Measurements from ENCODE around the gene ISM2.
A peak's percentile ranks its signal among the peaks of the same experiment; 100 is the strongest.

The ISM2 gene

DNA sequence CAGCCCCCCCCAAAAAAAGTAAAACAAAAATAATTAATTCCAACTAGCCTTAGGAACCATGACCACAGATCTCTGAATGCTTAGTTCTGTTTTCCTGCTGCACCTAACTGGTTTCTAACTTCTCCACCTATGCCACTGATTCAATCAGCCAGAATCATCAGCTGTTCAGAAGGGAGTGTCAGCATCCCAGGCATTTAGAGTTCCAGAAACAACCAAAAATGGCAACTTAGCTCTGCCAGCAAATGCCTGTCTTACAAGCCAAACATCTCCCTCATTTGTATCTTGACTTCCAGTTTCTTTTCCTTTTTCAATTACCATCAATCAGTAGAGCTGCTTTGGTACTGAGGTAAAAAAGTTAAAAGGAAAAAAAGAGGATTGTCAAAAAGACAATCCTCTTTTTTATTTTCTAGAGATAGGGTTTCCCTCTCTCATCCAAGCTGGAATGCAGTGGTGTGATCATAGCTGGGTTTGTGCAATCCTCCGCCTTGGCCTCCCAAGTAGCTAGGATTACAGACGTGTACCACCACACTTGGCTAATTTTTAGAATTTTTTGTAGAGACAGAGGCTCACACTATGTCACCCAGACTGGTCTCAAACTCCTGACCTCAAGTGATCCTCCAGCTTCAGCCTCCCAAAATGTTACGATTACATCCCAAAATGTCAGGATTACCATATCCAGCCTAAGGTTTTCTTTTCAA, 45.2 kb upstream of the ISM2 start:
- no peak overlapping the region for H3K18ac ChIP-seq (ENCODE audit: low read length)

DNA sequence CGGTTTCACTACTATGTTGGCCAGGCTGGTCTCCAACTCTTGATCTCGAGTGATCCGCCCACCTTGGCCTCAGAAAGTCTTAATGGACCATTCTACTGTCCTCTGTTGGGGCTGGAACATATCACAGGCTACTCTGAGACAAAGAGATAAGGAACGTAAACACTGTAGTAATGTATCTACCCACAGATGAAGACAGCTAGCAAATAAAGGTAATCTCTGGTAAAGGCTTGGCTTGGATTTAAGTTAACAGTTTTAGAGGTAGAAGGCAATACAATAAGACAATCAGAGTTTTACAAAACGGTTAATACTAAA, 44.6 kb upstream of the ISM2 start:
- H2BK12ac ChIP-seq (ENCODE audit: low read length), result no peak overlapping the region
- H3K79me2 ChIP-seq (ENCODE audit: control insufficient read depth, insufficient read depth, low read length, poor library complexity), result no peaks in the 10 kb centered on the region
- no peak overlapping the region for H2BK120ac ChIP-seq (ENCODE audit: insufficient read depth, low read length, poor library complexity)
- H4K12ac ChIP-seq (ENCODE audit: low read depth, low read length), result no peak overlapping the region
- no peaks in the 10 kb centered on the region for H3K27me3 ChIP-seq (ENCODE audit: insufficient read depth, low read length)
- WGBS (ENCODE audit: extremely low coverage, insufficient coverage, insufficient read length), result no CpG with 5 or more reads among the region's 5 CpGs
- no peak overlapping the region for H3K27ac ChIP-seq (ENCODE audit: low read depth, low read length)
- H2BK5ac ChIP-seq (ENCODE audit: low read depth, low read length, poor library complexity), result no peak overlapping the region
- no peak overlapping the region for H3K18ac ChIP-seq (ENCODE audit: low read length)
- H3K4me1 ChIP-seq (ENCODE audit: control insufficient read depth in 1 of 2, insufficient read depth in 2 of 2, low read length in 2 of 2), result peaks cover 7 to 10% of the 10 kb centered on the region in 2 experiments
- no peak overlapping the region for H3K14ac ChIP-seq (ENCODE audit: low read length)
- H3K9me3 ChIP-seq (ENCODE audit: insufficient read depth, low read depth, low read length), result no peaks in the 10 kb centered on the region
- H3K79me1 ChIP-seq (ENCODE audit: low read length), result no peaks in the 10 kb centered on the region
- no peak overlapping the region for H3K9ac ChIP-seq (ENCODE audit: low read length)
- H2AK5ac ChIP-seq (ENCODE audit: low read length), result no peak overlapping the region
- H3K4me2 ChIP-seq (ENCODE audit: low read length), result no peak overlapping the region
- no peak overlapping the region for H3K23ac ChIP-seq (ENCODE audit: low read length)
- no peak overlapping the region for H2AFZ ChIP-seq (ENCODE audit: insufficient read depth, low read length, poor library complexity)
- peak in 1 of 2 donors; percentile 30 for DNase-seq
- no peak overlapping the region for H3K4ac ChIP-seq (ENCODE audit: low read depth, low read length)
- H4K8ac ChIP-seq (ENCODE audit: low read depth, low read length), result no peak overlapping the region
- no peak overlapping the region for H3K4me3 ChIP-seq (ENCODE audit: low read depth, low read length)
- H4K91ac ChIP-seq (ENCODE audit: low read depth, low read length), result no peak overlapping the region
- H3K36me3 ChIP-seq (ENCODE audit: control insufficient read depth in 1 of 2, insufficient read depth in 2 of 2, low read length in 2 of 2), result peaks cover 2% of the 10 kb centered on the region in 2 experiments

More for the DNA sequence above, 45.2 kb upstream of the ISM2 start:
- no peak overlapping the region for H3K27ac ChIP-seq (ENCODE audit: low read depth, low read length)
- H3K36me3 ChIP-seq (ENCODE audit: control insufficient read depth in 1 of 2, insufficient read depth in 2 of 2, low read length in 2 of 2), result peaks cover 2% of the 10 kb centered on the region in 2 experiments
- H2AK5ac ChIP-seq (ENCODE audit: low read length), result no peak overlapping the region
- DNase-seq, result peak; percentile 88 to 96
- H3K4me2 ChIP-seq (ENCODE audit: low read length), result no peak overlapping the region
- no peak overlapping the region for H3K4ac ChIP-seq (ENCODE audit: low read depth, low read length)
- no CpG with 5 or more reads among the region's 3 CpGs for WGBS (ENCODE audit: extremely low coverage, insufficient coverage, insufficient read length)
- no peaks in the 10 kb centered on the region for H3K9me3 ChIP-seq (ENCODE audit: insufficient read depth, low read depth, low read length)
- no peak overlapping the region for H4K8ac ChIP-seq (ENCODE audit: low read depth, low read length)
- no peaks in the 10 kb centered on the region for H3K27me3 ChIP-seq (ENCODE audit: insufficient read depth, low read length)
- no peak overlapping the region for H4K12ac ChIP-seq (ENCODE audit: low read depth, low read length)
- H3K23ac ChIP-seq (ENCODE audit: low read length), result peak overlapping the region; percentile 33
- no peak overlapping the region for H2BK12ac ChIP-seq (ENCODE audit: low read length)
- no peak overlapping the region for H2BK5ac ChIP-seq (ENCODE audit: low read depth, low read length, poor library complexity)
- H3K4me1 ChIP-seq (ENCODE audit: control insufficient read depth in 1 of 2, insufficient read depth in 2 of 2, low read length in 2 of 2), result peaks cover 7 to 13% of the 10 kb centered on the region in 2 experiments
- no peak overlapping the region for H3K9ac ChIP-seq (ENCODE audit: low read length)
- no peaks in the 10 kb centered on the region for H3K79me1 ChIP-seq (ENCODE audit: low read length)
- no peak overlapping the region for H2BK120ac ChIP-seq (ENCODE audit: insufficient read depth, low read length, poor library complexity)
- no peak overlapping the region for H3K4me3 ChIP-seq (ENCODE audit: low read depth, low read length)
- no peak overlapping the region for H4K91ac ChIP-seq (ENCODE audit: low read depth, low read length)
- no peaks in the 10 kb centered on the region for H3K79me2 ChIP-seq (ENCODE audit: control insufficient read depth, insufficient read depth, low read length, poor library complexity)
- no peak overlapping the region for H2AFZ ChIP-seq (ENCODE audit: insufficient read depth, low read length, poor library complexity)
- no peak overlapping the region for H3K14ac ChIP-seq (ENCODE audit: low read length)

GRCh38 chr14:77542421-77543239, 44.0 kb upstream of the ISM2 start:
- Histone ChIP-seq H3K4me2 (ENCODE audit: low read length) (no peak overlapping the region), H3K79me1 (ENCODE audit: low read length) (no peaks in the 10 kb centered on the region), H4K8ac (ENCODE audit: low read depth, low read length) (no peak overlapping the region), H2BK120ac (ENCODE audit: insufficient read depth, low read length, poor library complexity) (no peak overlapping the region), H3K27ac (ENCODE audit: low read depth, low read length) (no peak overlapping the region), H3K27me3 (ENCODE audit: insufficient read depth, low read length) (no peaks in the 10 kb centered on the region), H3K14ac (ENCODE audit: low read length) (no peak overlapping the region), H2BK12ac (ENCODE audit: low read length) (no peak overlapping the region), H3K4me1 (ENCODE audit: control insufficient read depth in 1 of 2, insufficient read depth in 2 of 2, low read length in 2 of 2) (peaks cover 7 to 10% of the 10 kb centered on the region in 2 experiments), H3K23ac (ENCODE audit: low read length) (no peak overlapping the region), H3K9me3 (ENCODE audit: insufficient read depth, low read depth, low read length) (no peaks in the 10 kb centered on the region), H2BK5ac (ENCODE audit: low read depth, low read length, poor library complexity) (no peak overlapping the region), H2AFZ (ENCODE audit: insufficient read depth, low read length, poor library complexity) (no peak overlapping the region), H4K91ac (ENCODE audit: low read depth, low read length) (no peak overlapping the region), H2AK5ac (ENCODE audit: low read length) (no peak overlapping the region), H4K12ac (ENCODE audit: low read depth, low read length) (no peak overlapping the region), H3K79me2 (ENCODE audit: control insufficient read depth, insufficient read depth, low read length, poor library complexity) (no peaks in the 10 kb centered on the region), H3K18ac (ENCODE audit: low read length) (no peak overlapping the region), H3K9ac (ENCODE audit: low read length) (no peak overlapping the region), H3K4me3 (ENCODE audit: low read depth, low read length) (no peak overlapping the region), H3K4ac (ENCODE audit: low read depth, low read length) (no peak overlapping the region), H3K36me3 (ENCODE audit: control insufficient read depth in 1 of 2, insufficient read depth in 2 of 2, low read length in 2 of 2) (peaks cover 2% of the 10 kb centered on the region in 2 experiments)
- DNase-seq, result peak in 1 of 2 donors; percentile 46
- WGBS (ENCODE audit: extremely low coverage, insufficient coverage, insufficient read length), result no CpG with 5 or more reads among the region's 11 CpGs

DNA sequence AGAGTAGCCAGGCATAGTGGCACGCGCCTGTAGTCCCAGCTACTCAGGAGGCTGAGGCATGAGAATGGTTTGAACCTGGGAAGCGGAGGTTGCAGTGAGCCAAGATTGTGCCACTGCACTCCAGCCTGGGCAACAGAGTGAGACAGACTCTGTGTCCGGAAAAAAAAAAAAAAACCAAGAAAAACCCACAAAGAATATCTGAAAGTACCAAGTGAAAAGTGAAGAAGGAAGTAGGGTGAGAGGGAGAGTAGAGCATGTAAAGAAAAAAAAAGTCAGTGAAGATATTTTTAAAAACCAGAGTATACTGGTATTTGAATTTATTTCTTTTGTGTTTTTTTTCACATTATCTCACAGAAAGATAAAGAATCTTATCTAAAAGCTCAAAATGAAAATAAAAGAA, 43.3 kb upstream of the ISM2 start:
- no peak overlapping the region for H4K12ac ChIP-seq (ENCODE audit: low read depth, low read length)
- WGBS (ENCODE audit: extremely low coverage, insufficient coverage, insufficient read length), result no CpG with 5 or more reads among the region's 4 CpGs

More for the DNA sequence above, 43.3 kb upstream of the ISM2 start:
- H3K4me3 ChIP-seq (ENCODE audit: low read depth, low read length), result no peak overlapping the region
- H3K36me3 ChIP-seq (ENCODE audit: control insufficient read depth in 1 of 2, insufficient read depth in 2 of 2, low read length in 2 of 2), result peaks cover 2% of the 10 kb centered on the region in 2 experiments
- no peaks in the 10 kb centered on the region for H3K9me3 ChIP-seq (ENCODE audit: insufficient read depth, low read depth, low read length)
- H3K4me2 ChIP-seq (ENCODE audit: low read length), result no peak overlapping the region
- DNase-seq, result no peak
- no peak overlapping the region for H2BK120ac ChIP-seq (ENCODE audit: insufficient read depth, low read length, poor library complexity)
- no peak overlapping the region for H4K91ac ChIP-seq (ENCODE audit: low read depth, low read length)
- H2BK5ac ChIP-seq (ENCODE audit: low read depth, low read length, poor library complexity), result no peak overlapping the region
- no peak overlapping the region for H3K14ac ChIP-seq (ENCODE audit: low read length)
- H2BK12ac ChIP-seq (ENCODE audit: low read length), result no peak overlapping the region
- H2AFZ ChIP-seq (ENCODE audit: insufficient read depth, low read length, poor library complexity), result no peak overlapping the region
- H3K9ac ChIP-seq (ENCODE audit: low read length), result no peak overlapping the region
- peaks cover 5 to 10% of the 10 kb centered on the region in 2 experiments for H3K4me1 ChIP-seq (ENCODE audit: control insufficient read depth in 1 of 2, insufficient read depth in 2 of 2, low read length in 2 of 2)
- H3K27me3 ChIP-seq (ENCODE audit: insufficient read depth, low read length), result no peaks in the 10 kb centered on the region
- no peaks in the 10 kb centered on the region for H3K79me2 ChIP-seq (ENCODE audit: control insufficient read depth, insufficient read depth, low read length, poor library complexity)
- no peak overlapping the region for H4K8ac ChIP-seq (ENCODE audit: low read depth, low read length)
- no peak overlapping the region for H2AK5ac ChIP-seq (ENCODE audit: low read length)
- H3K23ac ChIP-seq (ENCODE audit: low read length), result no peak overlapping the region
- no peak overlapping the region for H3K4ac ChIP-seq (ENCODE audit: low read depth, low read length)
- no peak overlapping the region for H3K18ac ChIP-seq (ENCODE audit: low read length)
- no peaks in the 10 kb centered on the region for H3K79me1 ChIP-seq (ENCODE audit: low read length)
- no peak overlapping the region for H3K27ac ChIP-seq (ENCODE audit: low read depth, low read length)

Measured in trophoblast cell (in vitro differentiated cells and primary cell).